Nephron (organoid): ENCODE results near the gene PDE11A.

Experiments used
- H3K27ac Mint-ChIP-seq, 3 experiments: 2 replicates each; pipeline ENCODE4 v1.8.0; 2020; ENCODE audit warnings: mixed read lengths in 3 of 3, mild to moderate bottlenecking in 2 of 3, moderate library complexity in 1 of 3
- H3K27me3 Mint-ChIP-seq: 2 replicates; pipeline ENCODE4 v1.8.0; 2021; ENCODE audit warnings: low read depth, mild to moderate bottlenecking, moderate library complexity, mixed read lengths
- H3K36me3 Mint-ChIP-seq: 2 replicates; pipeline ENCODE4 v1.8.0; 2020; ENCODE audit warnings: low read depth, mixed read lengths
- H3K4me1 Mint-ChIP-seq: 2 replicates; pipeline ENCODE4 v1.8.0; 2020; ENCODE audit warnings: mixed read lengths
- H3K4me3 Mint-ChIP-seq, 3 experiments: 2 replicates each; pipeline ENCODE4 v1.8.0; 2020; ENCODE audit warnings: mild to moderate bottlenecking in 3 of 3, mixed read lengths in 3 of 3, moderate library complexity in 2 of 3
- H3K9me3 Mint-ChIP-seq: 2 replicates; pipeline ENCODE4 v1.8.0; 2020; ENCODE audit warnings: mixed read lengths
- TF ChIP-seq, protein P1 (sequence below), 3 experiments: fragments of 200-600 bp; sonication (generic); IDR thresholded peaks; one replicate each; pipeline ENCODE4 v1.5.0; 2021; ENCODE audit warnings: antibody characterized with exemption in 3 of 3; ENCODE audit not compliant: unreplicated experiment in 3 of 3

PDE11A gene

DNA sequence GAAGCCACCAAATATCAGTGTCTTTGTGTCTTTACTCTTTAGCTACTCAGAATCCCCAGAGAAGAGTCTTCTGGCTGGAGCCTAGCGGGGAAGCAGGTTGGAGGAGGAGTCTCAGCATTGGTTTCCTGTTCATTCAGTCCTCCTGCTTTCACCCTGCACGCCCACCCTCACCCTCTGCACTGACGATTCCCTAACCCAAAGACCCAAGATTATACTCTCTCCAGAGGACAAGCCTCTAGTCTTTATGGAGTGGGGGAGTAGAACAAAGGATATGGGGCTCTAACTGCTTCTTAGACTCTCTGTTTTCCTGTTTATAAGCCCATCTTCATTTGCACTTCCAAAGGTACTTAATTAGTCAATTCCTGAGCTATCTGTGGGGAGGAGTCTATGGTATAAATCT is 341.2 kb downstream of the PDE11A start:
- Mint-ChIP-seq H3K36me3 (no peaks in the 10 kb centered on the region), H3K4me3 (no peak overlapping the region), H3K9me3 (peaks cover 2% of the 10 kb centered on the region), H3K4me1 (peaks cover 72% of the 10 kb centered on the region), H3K27ac (peak overlapping the region; percentile 83 to 94 (median 91)), H3K27me3 (no peaks in the 10 kb centered on the region)
- TF ChIP-seq, protein P1, sequence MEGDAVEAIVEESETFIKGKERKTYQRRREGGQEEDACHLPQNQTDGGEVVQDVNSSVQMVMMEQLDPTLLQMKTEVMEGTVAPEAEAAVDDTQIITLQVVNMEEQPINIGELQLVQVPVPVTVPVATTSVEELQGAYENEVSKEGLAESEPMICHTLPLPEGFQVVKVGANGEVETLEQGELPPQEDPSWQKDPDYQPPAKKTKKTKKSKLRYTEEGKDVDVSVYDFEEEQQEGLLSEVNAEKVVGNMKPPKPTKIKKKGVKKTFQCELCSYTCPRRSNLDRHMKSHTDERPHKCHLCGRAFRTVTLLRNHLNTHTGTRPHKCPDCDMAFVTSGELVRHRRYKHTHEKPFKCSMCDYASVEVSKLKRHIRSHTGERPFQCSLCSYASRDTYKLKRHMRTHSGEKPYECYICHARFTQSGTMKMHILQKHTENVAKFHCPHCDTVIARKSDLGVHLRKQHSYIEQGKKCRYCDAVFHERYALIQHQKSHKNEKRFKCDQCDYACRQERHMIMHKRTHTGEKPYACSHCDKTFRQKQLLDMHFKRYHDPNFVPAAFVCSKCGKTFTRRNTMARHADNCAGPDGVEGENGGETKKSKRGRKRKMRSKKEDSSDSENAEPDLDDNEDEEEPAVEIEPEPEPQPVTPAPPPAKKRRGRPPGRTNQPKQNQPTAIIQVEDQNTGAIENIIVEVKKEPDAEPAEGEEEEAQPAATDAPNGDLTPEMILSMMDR (IDR thresholded peaks at IDR 0.05; ENCODE audit: unreplicated experiment in 3 of 3), result no peak

DNA sequence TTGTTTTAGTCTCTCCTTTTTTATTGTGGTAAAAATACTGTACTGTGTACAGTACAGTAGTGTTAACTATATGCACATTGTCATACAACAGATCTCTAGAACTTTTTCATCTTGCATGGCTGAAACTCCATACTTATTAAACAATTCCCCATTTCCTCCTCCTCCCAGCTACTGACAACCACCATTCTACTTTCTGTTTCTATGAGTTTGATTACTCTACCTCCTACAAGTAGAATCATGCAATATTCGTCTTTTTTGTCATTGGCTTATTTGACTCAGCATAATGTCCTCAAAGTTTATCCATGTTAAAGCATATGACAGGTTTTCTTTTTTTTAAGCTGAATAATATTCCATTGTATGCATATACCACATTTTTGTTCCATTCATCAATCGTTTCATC is 341.8 kb downstream of the PDE11A start:
- no peaks in the 10 kb centered on the region for H3K27me3 Mint-ChIP-seq
- H3K4me3 Mint-ChIP-seq, result no peak overlapping the region
- H3K9me3 Mint-ChIP-seq, result peaks cover under 1% of the 10 kb centered on the region
- TF ChIP-seq, protein P1 (IDR thresholded peaks at IDR 0.05; ENCODE audit: unreplicated experiment in 3 of 3), result no peak
- H3K27ac Mint-ChIP-seq, result peak overlapping the region; percentile 83 to 94 (median 91)
- peaks cover 77% of the 10 kb centered on the region for H3K4me1 Mint-ChIP-seq
- no peaks in the 10 kb centered on the region for H3K36me3 Mint-ChIP-seq

DNA sequence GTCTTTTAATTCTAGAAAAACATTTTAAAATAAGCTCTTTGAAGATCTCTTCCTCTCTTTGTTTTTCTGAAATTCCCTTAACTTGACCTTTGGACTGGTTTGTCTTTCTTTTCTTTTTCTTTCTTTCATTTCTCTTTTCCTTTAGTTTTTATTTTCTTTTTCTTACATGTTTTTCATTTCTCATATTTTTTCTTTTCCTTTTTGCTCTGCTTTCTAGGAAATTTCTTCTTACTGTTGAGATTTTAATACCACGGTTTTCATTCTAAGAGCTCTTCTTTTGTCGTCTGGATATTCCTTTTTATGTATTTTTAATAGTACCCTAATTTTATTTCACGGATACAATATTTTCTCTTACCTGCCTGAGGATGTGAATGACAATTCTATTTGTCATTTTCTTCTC is 342.2 kb downstream of the PDE11A start:
- H3K4me3 Mint-ChIP-seq, result no peak overlapping the region
- no peaks in the 10 kb centered on the region for H3K9me3 Mint-ChIP-seq
- H3K4me1 Mint-ChIP-seq, result peaks cover 81% of the 10 kb centered on the region
- H3K27ac Mint-ChIP-seq, result peak overlapping the region; percentile 83 to 94 (median 91)
- no peaks in the 10 kb centered on the region for H3K27me3 Mint-ChIP-seq
- H3K36me3 Mint-ChIP-seq, result no peaks in the 10 kb centered on the region
- TF ChIP-seq, protein P1 (IDR thresholded peaks at IDR 0.05; ENCODE audit: unreplicated experiment in 3 of 3), result no peak

GRCh38 chr2:177728920-177729319 is 343.7 kb downstream of the PDE11A start:
- H3K36me3 Mint-ChIP-seq, result no peaks in the 10 kb centered on the region
- no peaks in the 10 kb centered on the region for H3K9me3 Mint-ChIP-seq
- peaks cover 87% of the 10 kb centered on the region for H3K4me1 Mint-ChIP-seq
- peak overlapping the region; percentile 92 to 96 (median 94) for H3K27ac Mint-ChIP-seq
- TF ChIP-seq, protein P1 (IDR thresholded peaks at IDR 0.05; ENCODE audit: unreplicated experiment in 3 of 3), result no peak
- H3K4me3 Mint-ChIP-seq, result no peak overlapping the region
- no peaks in the 10 kb centered on the region for H3K27me3 Mint-ChIP-seq

DNA sequence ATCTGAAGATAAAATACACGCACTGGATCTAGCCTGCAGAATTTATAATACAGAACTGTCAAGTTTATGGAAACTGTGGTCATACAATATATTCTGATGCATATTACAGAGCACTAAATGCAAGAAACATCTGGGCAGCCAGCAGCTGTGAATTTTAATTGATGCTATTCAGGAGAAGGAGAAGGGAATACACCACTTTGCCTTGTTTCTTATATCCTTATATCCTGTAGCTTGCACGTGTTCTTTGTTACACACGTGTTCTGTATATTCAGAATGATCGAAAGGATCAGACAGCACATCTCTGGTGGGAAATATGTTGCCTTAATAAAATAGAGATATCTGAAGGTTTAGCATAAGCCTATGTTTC is 344.2 kb downstream of the PDE11A start:
- Mint-ChIP-seq H3K36me3 (no peaks in the 10 kb centered on the region), H3K9me3 (no peaks in the 10 kb centered on the region), H3K27me3 (no peaks in the 10 kb centered on the region), H3K4me3 (peak overlapping the region in 1 of 3 experiments; percentile 4), H3K4me1 (peaks cover 84% of the 10 kb centered on the region), H3K27ac (peak overlapping the region; percentile 92 to 96 (median 94))
- TF ChIP-seq, protein P1 (IDR thresholded peaks at IDR 0.05; ENCODE audit: unreplicated experiment in 3 of 3), result no peak

- peak overlapping the region in 1 of 3 experiments; percentile 27 for H3K4me3 Mint-ChIP-seq
- TF ChIP-seq, protein P1 (IDR thresholded peaks at IDR 0.05; ENCODE audit: unreplicated experiment in 3 of 3), result no peak
- no peaks in the 10 kb centered on the region for H3K27me3 Mint-ChIP-seq
- H3K27ac Mint-ChIP-seq, result peak overlapping the region; percentile 92 to 96 (median 94)
- H3K9me3 Mint-ChIP-seq, result no peaks in the 10 kb centered on the region
- peaks cover 82% of the 10 kb centered on the region for H3K4me1 Mint-ChIP-seq
- H3K36me3 Mint-ChIP-seq, result no peaks in the 10 kb centered on the region
These were observed 344.8 kb downstream of the PDE11A start for GRCh38 chr2:177727577-177728398.
